ENCODE data around the gene ACVRL1. TPM values are rescaled to one million over a fixed set of nuclear protein-coding genes. Genes with fewer than 3 reads are reported as not detected.

ACVRL1 gene
- total RNA-seq, 1 donor from 2014 or later, result not detected

GRCh38 chr12:51960488-51960887 lies 53.2 kb downstream of the ACVRL1 start:
- Mint-ChIP-seq H3K27ac (ENCODE audit: unreplicated experiment) (no peak overlapping the region), H3K36me3 (ENCODE audit: unreplicated experiment) (peaks cover 8% of the 10 kb centered on the region), H3K4me1 (ENCODE audit: unreplicated experiment) (no peaks in the 10 kb centered on the region), H3K27me3 (ENCODE audit: unreplicated experiment) (no peaks in the 10 kb centered on the region), H3K4me3 (ENCODE audit: unreplicated experiment) (no peak overlapping the region), H3K9me3 (ENCODE audit: unreplicated experiment) (peaks cover under 1% of the 10 kb centered on the region)
- no peak for DNase-seq (ENCODE audit: extremely low spot score, unreplicated experiment)
- no peak for TF ChIP-seq CTCF (IDR thresholded peaks at IDR 0.05)

GRCh38 chr12:51960890-51961289 lies 53.6 kb downstream of the ACVRL1 start:
- peaks cover 12% of the 10 kb centered on the region for H3K36me3 Mint-ChIP-seq (ENCODE audit: unreplicated experiment)
- no peak for TF ChIP-seq CTCF (IDR thresholded peaks at IDR 0.05)
- no peak overlapping the region for H3K4me3 Mint-ChIP-seq (ENCODE audit: unreplicated experiment)
- no peaks in the 10 kb centered on the region for H3K27me3 Mint-ChIP-seq (ENCODE audit: unreplicated experiment)
- no peaks in the 10 kb centered on the region for H3K4me1 Mint-ChIP-seq (ENCODE audit: unreplicated experiment)
- DNase-seq (ENCODE audit: extremely low spot score, unreplicated experiment), result no peak
- peaks cover 5% of the 10 kb centered on the region for H3K9me3 Mint-ChIP-seq (ENCODE audit: unreplicated experiment)
- H3K27ac Mint-ChIP-seq (ENCODE audit: unreplicated experiment), result no peak overlapping the region

DNA sequence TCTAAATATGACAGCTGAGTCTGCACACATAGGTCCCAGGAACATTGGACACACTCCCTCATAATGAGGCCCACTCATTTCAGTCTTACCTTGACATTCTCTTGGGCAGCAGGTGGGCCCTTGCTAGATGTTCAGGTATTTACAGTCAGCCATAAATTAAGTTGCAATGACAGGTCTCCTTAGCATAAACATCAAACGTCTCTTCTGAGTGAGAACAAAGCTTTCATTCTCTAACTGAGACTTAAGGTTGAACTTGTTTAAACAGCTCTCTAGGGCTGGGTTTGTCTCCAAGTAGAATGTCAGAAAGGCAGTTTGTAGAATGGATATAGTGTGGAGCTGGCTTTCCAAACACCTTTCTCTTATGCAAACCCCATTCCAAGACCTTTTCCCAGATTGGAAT lies 54.5 kb downstream of the ACVRL1 start:
- peaks cover 14% of the 10 kb centered on the region for H3K36me3 Mint-ChIP-seq (ENCODE audit: unreplicated experiment)
- H3K4me3 Mint-ChIP-seq (ENCODE audit: unreplicated experiment), result no peak overlapping the region
- no peak overlapping the region for H3K27ac Mint-ChIP-seq (ENCODE audit: unreplicated experiment)
- no peaks in the 10 kb centered on the region for H3K4me1 Mint-ChIP-seq (ENCODE audit: unreplicated experiment)
- H3K27me3 Mint-ChIP-seq (ENCODE audit: unreplicated experiment), result no peaks in the 10 kb centered on the region
- TF ChIP-seq CTCF (IDR thresholded peaks at IDR 0.05), result no peak
- H3K9me3 Mint-ChIP-seq (ENCODE audit: unreplicated experiment), result peaks cover 6% of the 10 kb centered on the region
- DNase-seq (ENCODE audit: extremely low spot score, unreplicated experiment), result no peak

- Mint-ChIP-seq H3K36me3 (ENCODE audit: unreplicated experiment) (peaks cover 14% of the 10 kb centered on the region), H3K27me3 (ENCODE audit: unreplicated experiment) (no peaks in the 10 kb centered on the region), H3K9me3 (ENCODE audit: unreplicated experiment) (peaks cover 6% of the 10 kb centered on the region), H3K4me1 (ENCODE audit: unreplicated experiment) (no peaks in the 10 kb centered on the region), H3K27ac (ENCODE audit: unreplicated experiment) (no peak overlapping the region), H3K4me3 (ENCODE audit: unreplicated experiment) (no peak overlapping the region)
- TF ChIP-seq CTCF (IDR thresholded peaks at IDR 0.05), result no peak
- no peak for DNase-seq (ENCODE audit: extremely low spot score, unreplicated experiment)
Measured at GRCh38 chr12:51962737-51963136, 55.4 kb downstream of the ACVRL1 start.

DNA sequence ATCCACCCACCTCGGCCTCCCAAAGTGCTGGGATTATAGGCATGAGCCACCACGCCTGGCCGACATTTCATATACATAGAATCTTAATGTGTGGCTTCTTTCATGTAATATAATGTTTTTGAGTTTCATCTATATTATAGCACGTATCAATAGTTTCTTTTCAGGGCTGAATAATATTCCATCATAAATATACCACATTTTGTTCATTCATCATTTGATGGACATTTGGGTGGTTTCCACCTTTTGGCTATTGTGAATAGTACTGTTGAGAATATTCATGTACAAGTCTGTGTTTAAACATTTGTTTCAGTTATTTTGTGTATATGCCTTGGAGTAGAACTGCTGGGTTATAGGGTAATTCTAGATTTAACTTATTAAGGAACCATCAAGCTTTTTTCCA lies 56.2 kb downstream of the ACVRL1 start:
- no peak for TF ChIP-seq CTCF (IDR thresholded peaks at IDR 0.05)
- Mint-ChIP-seq H3K4me3 (ENCODE audit: unreplicated experiment) (no peak overlapping the region), H3K4me1 (ENCODE audit: unreplicated experiment) (no peaks in the 10 kb centered on the region), H3K27me3 (ENCODE audit: unreplicated experiment) (no peaks in the 10 kb centered on the region), H3K36me3 (ENCODE audit: unreplicated experiment) (peaks cover 14% of the 10 kb centered on the region), H3K27ac (ENCODE audit: unreplicated experiment) (no peak overlapping the region), H3K9me3 (ENCODE audit: unreplicated experiment) (peaks cover 6% of the 10 kb centered on the region)
- no peak for DNase-seq (ENCODE audit: extremely low spot score, unreplicated experiment)

Measured in osteocyte (in vitro differentiated cells).